GM12891 (cell line): Measurements from ENCODE around the gene CHKA.

Experiments
- POLR2A ChIP-seq: IDR thresholded peaks from 2 replicates; pipeline ENCODE4 v1.6.1; 2011; ENCODE audit warnings: low read depth, low read length, control low read depth
- POLR2AphosphoS5 ChIP-seq: IDR thresholded peaks from 2 replicates; pipeline ENCODE4 v1.6.1; 2011; ENCODE audit warnings: low read depth, low read length, control low read depth
- TAF1 ChIP-seq: IDR thresholded peaks from 2 replicates; pipeline ENCODE4 v1.6.1; 2011; ENCODE audit warnings: low read depth, low read length, control low read depth

DNA sequence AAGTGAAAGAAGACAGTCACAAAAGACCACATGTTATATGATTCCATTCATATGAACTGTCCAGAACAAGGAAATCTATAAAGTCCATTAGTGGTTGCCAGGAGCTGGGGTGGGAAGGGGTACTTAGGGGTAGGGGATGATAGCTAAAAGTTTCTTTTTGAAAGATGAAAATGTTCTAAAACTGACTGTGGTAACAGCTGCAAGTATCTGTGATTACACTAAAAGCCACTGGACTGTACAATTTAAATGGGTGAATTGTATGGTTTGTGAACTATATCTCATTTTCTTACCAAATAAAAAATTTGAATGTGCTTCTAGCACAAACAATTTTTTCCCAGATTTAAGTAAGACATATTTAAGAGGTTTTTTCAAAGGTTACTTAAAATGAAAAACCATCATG lies 22.1 kb downstream of the CHKA start:
- TF ChIP-seq POLR2A (no peak), POLR2AphosphoS5 (no peak), TAF1 (no peak)
